Activated T-cell treated with anti-CD3 and anti-CD28 coated beads for 48 hours (primary cell): ENCODE measurements around the gene METTL21C.

Source experiments
- DNase-seq: peaks from one replicate; pipeline ENCODE4 v3.0.0-alpha.2; 2020; ENCODE audit warnings: low read depth

The METTL21C gene

GRCh38 chr13:102697929-102698648, 3.2 kb upstream of the METTL21C start:
- no peak for DNase-seq

- DNase-seq: no peak
These were observed 2.4 kb upstream of the METTL21C start for GRCh38 chr13:102697264-102697663.

GRCh38 chr13:102696465-102696864, 1.6 kb upstream of the METTL21C start:
- DNase-seq: no peak

GRCh38 chr13:102693776-102694175, 1.1 kb downstream of the METTL21C start:
- no peak for DNase-seq

- no peak for DNase-seq
These were observed 1.6 kb downstream of the METTL21C start for GRCh38 chr13:102693250-102693649.

GRCh38 chr13:102692491-102692826, 2.4 kb downstream of the METTL21C start:
- no peak for DNase-seq

- no peak for DNase-seq
These were observed 4.0 kb downstream of the METTL21C start for GRCh38 chr13:102690883-102691282.

- no peak for DNase-seq
These were observed 6.4 kb downstream of the METTL21C start for GRCh38 chr13:102688306-102688973.

GRCh38 chr13:102687520-102687919, 7.3 kb downstream of the METTL21C start:
- no peak for DNase-seq

GRCh38 chr13:102686024-102686423, 8.8 kb downstream of the METTL21C start:
- DNase-seq: no peak

- DNase-seq: no peak
These were observed 11.2 kb downstream of the METTL21C start for GRCh38 chr13:102683637-102684036.

- no peak for DNase-seq
These were observed 12.1 kb downstream of the METTL21C start for GRCh38 chr13:102682727-102683126.

- DNase-seq: no peak
These were observed 12.6 kb downstream of the METTL21C start for GRCh38 chr13:102682211-102682610.

- DNase-seq: no peak
These were observed 13.8 kb downstream of the METTL21C start for GRCh38 chr13:102680842-102681740.

GRCh38 chr13:102680133-102680717, 14.6 kb downstream of the METTL21C start:
- DNase-seq: no peak

- no peak for DNase-seq
These were observed 15.3 kb downstream of the METTL21C start for GRCh38 chr13:102679449-102680132.

- no peak for DNase-seq
These were observed 16.3 kb downstream of the METTL21C start for GRCh38 chr13:102678339-102679107.

- DNase-seq: no peak
These were observed 17.7 kb downstream of the METTL21C start for GRCh38 chr13:102677122-102677521.

- DNase-seq: no peak
These were observed 19.7 kb downstream of the METTL21C start for GRCh38 chr13:102675115-102675514.

- no peak for DNase-seq
These were observed 24.7 kb downstream of the METTL21C start for GRCh38 chr13:102670130-102670529.

- no peak for DNase-seq
These were observed 26.9 kb downstream of the METTL21C start for GRCh38 chr13:102667911-102668310.
